ENCODE results near the gene CDH19.

GRCh38 chr18:66587430-66587829 lies 16.5 kb downstream of the CDH19 start:
- TF ChIP-seq, protein P1, sequence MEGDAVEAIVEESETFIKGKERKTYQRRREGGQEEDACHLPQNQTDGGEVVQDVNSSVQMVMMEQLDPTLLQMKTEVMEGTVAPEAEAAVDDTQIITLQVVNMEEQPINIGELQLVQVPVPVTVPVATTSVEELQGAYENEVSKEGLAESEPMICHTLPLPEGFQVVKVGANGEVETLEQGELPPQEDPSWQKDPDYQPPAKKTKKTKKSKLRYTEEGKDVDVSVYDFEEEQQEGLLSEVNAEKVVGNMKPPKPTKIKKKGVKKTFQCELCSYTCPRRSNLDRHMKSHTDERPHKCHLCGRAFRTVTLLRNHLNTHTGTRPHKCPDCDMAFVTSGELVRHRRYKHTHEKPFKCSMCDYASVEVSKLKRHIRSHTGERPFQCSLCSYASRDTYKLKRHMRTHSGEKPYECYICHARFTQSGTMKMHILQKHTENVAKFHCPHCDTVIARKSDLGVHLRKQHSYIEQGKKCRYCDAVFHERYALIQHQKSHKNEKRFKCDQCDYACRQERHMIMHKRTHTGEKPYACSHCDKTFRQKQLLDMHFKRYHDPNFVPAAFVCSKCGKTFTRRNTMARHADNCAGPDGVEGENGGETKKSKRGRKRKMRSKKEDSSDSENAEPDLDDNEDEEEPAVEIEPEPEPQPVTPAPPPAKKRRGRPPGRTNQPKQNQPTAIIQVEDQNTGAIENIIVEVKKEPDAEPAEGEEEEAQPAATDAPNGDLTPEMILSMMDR (IDR thresholded peaks at IDR 0.05 in 2 of 3, conservative IDR thresholded peaks at IDR 0.05 in 1 of 3; ENCODE audit: borderline replicate concordance in 1 of 3, insufficient read depth in 1 of 3, low read depth in 2 of 3, low read length in 2 of 3), result no peak
- TF ChIP-seq, protein P2, sequence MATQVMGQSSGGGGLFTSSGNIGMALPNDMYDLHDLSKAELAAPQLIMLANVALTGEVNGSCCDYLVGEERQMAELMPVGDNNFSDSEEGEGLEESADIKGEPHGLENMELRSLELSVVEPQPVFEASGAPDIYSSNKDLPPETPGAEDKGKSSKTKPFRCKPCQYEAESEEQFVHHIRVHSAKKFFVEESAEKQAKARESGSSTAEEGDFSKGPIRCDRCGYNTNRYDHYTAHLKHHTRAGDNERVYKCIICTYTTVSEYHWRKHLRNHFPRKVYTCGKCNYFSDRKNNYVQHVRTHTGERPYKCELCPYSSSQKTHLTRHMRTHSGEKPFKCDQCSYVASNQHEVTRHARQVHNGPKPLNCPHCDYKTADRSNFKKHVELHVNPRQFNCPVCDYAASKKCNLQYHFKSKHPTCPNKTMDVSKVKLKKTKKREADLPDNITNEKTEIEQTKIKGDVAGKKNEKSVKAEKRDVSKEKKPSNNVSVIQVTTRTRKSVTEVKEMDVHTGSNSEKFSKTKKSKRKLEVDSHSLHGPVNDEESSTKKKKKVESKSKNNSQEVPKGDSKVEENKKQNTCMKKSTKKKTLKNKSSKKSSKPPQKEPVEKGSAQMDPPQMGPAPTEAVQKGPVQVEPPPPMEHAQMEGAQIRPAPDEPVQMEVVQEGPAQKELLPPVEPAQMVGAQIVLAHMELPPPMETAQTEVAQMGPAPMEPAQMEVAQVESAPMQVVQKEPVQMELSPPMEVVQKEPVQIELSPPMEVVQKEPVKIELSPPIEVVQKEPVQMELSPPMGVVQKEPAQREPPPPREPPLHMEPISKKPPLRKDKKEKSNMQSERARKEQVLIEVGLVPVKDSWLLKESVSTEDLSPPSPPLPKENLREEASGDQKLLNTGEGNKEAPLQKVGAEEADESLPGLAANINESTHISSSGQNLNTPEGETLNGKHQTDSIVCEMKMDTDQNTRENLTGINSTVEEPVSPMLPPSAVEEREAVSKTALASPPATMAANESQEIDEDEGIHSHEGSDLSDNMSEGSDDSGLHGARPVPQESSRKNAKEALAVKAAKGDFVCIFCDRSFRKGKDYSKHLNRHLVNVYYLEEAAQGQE (IDR thresholded peaks at IDR 0.05; ENCODE audit: low read depth), result no peak
- no peak for TF ChIP-seq CBX3 (IDR thresholded peaks at IDR 0.05; ENCODE audit: low read depth)
- no peak for TF ChIP-seq EZH2 (IDR thresholded peaks at IDR 0.05)
- no peak for TF ChIP-seq FOSL1 (IDR thresholded peaks at IDR 0.05; ENCODE audit: low read depth)
- TF ChIP-seq, protein P3, sequence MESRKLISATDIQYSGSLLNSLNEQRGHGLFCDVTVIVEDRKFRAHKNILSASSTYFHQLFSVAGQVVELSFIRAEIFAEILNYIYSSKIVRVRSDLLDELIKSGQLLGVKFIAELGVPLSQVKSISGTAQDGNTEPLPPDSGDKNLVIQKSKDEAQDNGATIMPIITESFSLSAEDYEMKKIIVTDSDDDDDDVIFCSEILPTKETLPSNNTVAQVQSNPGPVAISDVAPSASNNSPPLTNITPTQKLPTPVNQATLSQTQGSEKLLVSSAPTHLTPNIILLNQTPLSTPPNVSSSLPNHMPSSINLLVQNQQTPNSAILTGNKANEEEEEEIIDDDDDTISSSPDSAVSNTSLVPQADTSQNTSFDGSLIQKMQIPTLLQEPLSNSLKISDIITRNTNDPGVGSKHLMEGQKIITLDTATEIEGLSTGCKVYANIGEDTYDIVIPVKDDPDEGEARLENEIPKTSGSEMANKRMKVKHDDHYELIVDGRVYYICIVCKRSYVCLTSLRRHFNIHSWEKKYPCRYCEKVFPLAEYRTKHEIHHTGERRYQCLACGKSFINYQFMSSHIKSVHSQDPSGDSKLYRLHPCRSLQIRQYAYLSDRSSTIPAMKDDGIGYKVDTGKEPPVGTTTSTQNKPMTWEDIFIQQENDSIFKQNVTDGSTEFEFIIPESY (IDR thresholded peaks at IDR 0.05; ENCODE audit: extremely low read depth, insufficient replicate concordance, low read length), result no peak
- TF ChIP-seq CEBPB (IDR thresholded peaks at IDR 0.05; ENCODE audit: low read depth), result no peak
- TF ChIP-seq POLR2AphosphoS5 (IDR thresholded peaks at IDR 0.05; ENCODE audit: low read depth, low read length), result no peak
- TF ChIP-seq SRF (IDR thresholded peaks at IDR 0.05; ENCODE audit: low read depth), result no peak
- no peak for TF ChIP-seq SP1 (IDR thresholded peaks at IDR 0.05; ENCODE audit: low read depth)

All from HCT116 (cell line).